Measurements from ENCODE around the gene SSH2. TPM values are rescaled to one million over a fixed set of nuclear protein-coding genes. Genes with fewer than 3 reads are reported as not detected.
"Not testable (repeated sequence)": the region's sequence is repeated elsewhere in the genome, so short reads cannot be mapped to it uniquely, and the experiment has no call there.

The SSH2 gene
- total and polyA plus RNA-seq, 7 experiments from 2014 or later, result 33.9 to 109 (median 76.2) TPM

- intact Hi-C loops (cut with micrococcal nuclease); ATAC-seq; H3K27me3 ChIP-seq (ENCODE audit: control insufficient read depth in 2 of 2, insufficient read depth in 2 of 2, low read length in 2 of 2); H3K27me3 Mint-ChIP-seq; H3K4me1 ChIP-seq (ENCODE audit: control insufficient read depth in 2 of 2, insufficient read depth in 2 of 2, low read length in 2 of 2); H3K9me3 Mint-ChIP-seq; H3K4me3 Mint-ChIP-seq; H3K27ac ChIP-seq (ENCODE audit: low read depth, low read length); H3K4me3 ChIP-seq (ENCODE audit: low read length); H3K4me1 Mint-ChIP-seq; DNase-seq; H3K9me3 ChIP-seq (ENCODE audit: control insufficient read depth in 2 of 3, low read length in 3 of 3): not testable (repeated sequence)
- CTCF ChIA-PET, result interaction anchor here (0.6 kb wide), 1 partner anchor 24 kb away, joined by 3 read pairs; no protein-coding TSS in a partner anchor
- Mint-ChIP-seq H3K27ac (peak overlapping the region in 3 of 9 donors; percentile 11 to 56 (median 32)), H3K36me3 (peaks cover 5 to 39% (median 27%) of the 10 kb centered on the region in 5 donors)
- H3K36me3 ChIP-seq (ENCODE audit: control insufficient read depth in 2 of 3, insufficient read depth in 3 of 3, low read length in 3 of 3), result peaks cover 7 to 67% (median 15%) of the 10 kb centered on the region in 3 experiments
- POLR2A ChIA-PET, result interaction anchor here (1.1 kb wide), 1 partner anchor 103 kb away, joined by 6 read pairs; no protein-coding TSS in a partner anchor
These were observed 278.1 kb downstream of the SSH2 start for GRCh38 chr17:29651913-29652312.

GRCh38 chr17:29650396-29650795 is 279.6 kb downstream of the SSH2 start:
- intact Hi-C loops (cut with micrococcal nuclease), result no loop called here
- H3K27ac Mint-ChIP-seq, result peak overlapping the region in 7 of 9 donors; percentile 14 to 64 (median 37)

DNA sequence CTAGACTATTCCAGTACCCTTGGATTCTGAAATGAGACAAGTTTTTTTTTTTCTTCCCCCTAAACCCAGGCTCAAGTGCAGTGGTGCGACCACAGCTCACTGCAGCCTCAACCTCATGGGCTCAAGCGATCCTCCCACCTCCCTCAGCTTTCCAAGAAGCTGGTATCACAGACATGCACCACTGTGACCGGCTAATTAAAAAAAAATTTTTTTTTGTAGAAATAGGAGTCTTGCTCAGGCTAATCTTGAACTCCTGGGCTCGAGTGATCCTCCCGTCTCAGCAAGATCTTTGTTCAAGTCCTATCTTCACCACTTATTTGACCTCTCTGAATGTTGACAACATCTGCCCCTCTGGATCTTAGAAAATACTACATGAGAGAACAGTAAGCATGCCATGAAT is 280.7 kb downstream of the SSH2 start:
- POLR2A ChIA-PET, result no interaction called here
- CTCF ChIA-PET, result interaction anchor here (0.7 kb wide), 1 partner anchor 56 kb away, joined by 3 read pairs; no protein-coding TSS in a partner anchor
- ATAC-seq (no peak), DNase-seq (no peak)
- Histone ChIP-seq H3K27me3 (ENCODE audit: control insufficient read depth in 2 of 2, insufficient read depth in 2 of 2, low read length in 2 of 2) (no peaks in the 10 kb centered on the region), H3K4me3 (ENCODE audit: low read length) (no peak overlapping the region), H3K9me3 (ENCODE audit: control insufficient read depth in 2 of 3, low read length in 3 of 3) (no peaks in the 10 kb centered on the region), H3K4me1 (ENCODE audit: control insufficient read depth in 2 of 2, insufficient read depth in 2 of 2, low read length in 2 of 2) (no peaks in the 10 kb centered on the region), H3K27ac (ENCODE audit: low read depth, low read length) (no peak overlapping the region), H3K36me3 (ENCODE audit: control insufficient read depth in 2 of 3, insufficient read depth in 3 of 3, low read length in 3 of 3) (peaks cover 4 to 69% (median 9%) of the 10 kb centered on the region in 3 experiments)
- no peaks in the 10 kb centered on the region for H3K9me3 Mint-ChIP-seq
- H3K27ac Mint-ChIP-seq, result peak overlapping the region in 7 of 9 donors; percentile 14 to 73 (median 63)
- H3K4me1 Mint-ChIP-seq, result peaks cover 0 to 9% (median 3%) of the 10 kb centered on the region in 7 donors
- intact Hi-C loops (cut with micrococcal nuclease), result no loop called here
- H3K27me3 Mint-ChIP-seq, result no peaks in the 10 kb centered on the region
- H3K4me3 Mint-ChIP-seq, result no peak overlapping the region
- H3K36me3 Mint-ChIP-seq, result peaks cover 5 to 38% (median 29%) of the 10 kb centered on the region in 5 donors

More at GRCh38 chr17:29650396-29650795, 279.6 kb downstream of the SSH2 start:
- no peak for ATAC-seq
- H3K9me3 Mint-ChIP-seq, result no peaks in the 10 kb centered on the region
- H3K27me3 Mint-ChIP-seq, result no peaks in the 10 kb centered on the region
- CTCF ChIA-PET, result no interaction called here
- Histone ChIP-seq H3K27me3 (ENCODE audit: control insufficient read depth in 2 of 2, insufficient read depth in 2 of 2, low read length in 2 of 2) (no peaks in the 10 kb centered on the region), H3K36me3 (ENCODE audit: control insufficient read depth in 2 of 3, insufficient read depth in 3 of 3, low read length in 3 of 3) (peaks cover 7 to 71% (median 13%) of the 10 kb centered on the region in 3 experiments), H3K4me1 (ENCODE audit: control insufficient read depth in 2 of 2, insufficient read depth in 2 of 2, low read length in 2 of 2) (no peaks in the 10 kb centered on the region), H3K9me3 (ENCODE audit: control insufficient read depth in 2 of 3, low read length in 3 of 3) (no peaks in the 10 kb centered on the region), H3K27ac (ENCODE audit: low read depth, low read length) (no peak overlapping the region), H3K4me3 (ENCODE audit: low read length) (no peak overlapping the region)
- peaks cover 0 to 8% (median 0%) of the 10 kb centered on the region in 7 donors for H3K4me1 Mint-ChIP-seq
- H3K4me3 Mint-ChIP-seq, result no peak overlapping the region
- POLR2A ChIA-PET, result interaction anchor here (0.6 kb wide), 1 partner anchor 47 kb away, joined by 3 read pairs; no protein-coding TSS in a partner anchor
- DNase-seq, result no peak
- peaks cover 5 to 32% (median 23%) of the 10 kb centered on the region in 5 donors for H3K36me3 Mint-ChIP-seq

- Mint-ChIP-seq H3K27me3 (no peaks in the 10 kb centered on the region), H3K9me3 (no peaks in the 10 kb centered on the region), H3K4me3 (no peak overlapping the region), H3K4me1 (peaks cover 0 to 10% (median 3%) of the 10 kb centered on the region in 7 donors), H3K36me3 (peaks cover 5 to 37% (median 27%) of the 10 kb centered on the region in 5 donors), H3K27ac (peak overlapping the region in 7 of 9 donors; percentile 14 to 75 (median 41))
- Histone ChIP-seq H3K27ac (ENCODE audit: low read depth, low read length) (no peak overlapping the region), H3K4me3 (ENCODE audit: low read length) (no peak overlapping the region), H3K27me3 (ENCODE audit: control insufficient read depth in 2 of 2, insufficient read depth in 2 of 2, low read length in 2 of 2) (no peaks in the 10 kb centered on the region), H3K9me3 (ENCODE audit: control insufficient read depth in 2 of 3, low read length in 3 of 3) (no peaks in the 10 kb centered on the region), H3K4me1 (ENCODE audit: control insufficient read depth in 2 of 2, insufficient read depth in 2 of 2, low read length in 2 of 2) (no peaks in the 10 kb centered on the region), H3K36me3 (ENCODE audit: control insufficient read depth in 2 of 3, insufficient read depth in 3 of 3, low read length in 3 of 3) (peaks cover 4 to 75% (median 9%) of the 10 kb centered on the region in 3 experiments)
- no peak for ATAC-seq
- POLR2A ChIA-PET, result interaction anchor here (0.6 to 1.0 kb wide), 2 partner anchors 10 to 13 kb away, joined by 3 to 4 read pairs; no protein-coding TSS in a partner anchor
- DNase-seq, result no peak
- intact Hi-C loops (cut with micrococcal nuclease), result no loop called here
- CTCF ChIA-PET, result interaction anchor here (1.2 kb wide), 1 partner anchor 132 kb away, joined by 5 read pairs; no protein-coding TSS in a partner anchor
These were observed 282.0 kb downstream of the SSH2 start for GRCh38 chr17:29648005-29648404.

- no peak overlapping the region for H3K4me3 ChIP-seq (ENCODE audit: low read length)
- no peaks in the 10 kb centered on the region for H3K4me1 ChIP-seq (ENCODE audit: control insufficient read depth in 2 of 2, insufficient read depth in 2 of 2, low read length in 2 of 2)
- no peaks in the 10 kb centered on the region for H3K9me3 ChIP-seq (ENCODE audit: control insufficient read depth in 2 of 3, low read length in 3 of 3)
- ATAC-seq (peak; percentile 31), DNase-seq (no peak)
- H3K36me3 ChIP-seq (ENCODE audit: control insufficient read depth in 2 of 3, insufficient read depth in 3 of 3, low read length in 3 of 3), result peaks cover 4 to 66% (median 9%) of the 10 kb centered on the region in 3 experiments
- intact Hi-C loops (cut with micrococcal nuclease), result no loop called here
- Mint-ChIP-seq H3K27ac (peak overlapping the region in 8 of 9 donors; percentile 5 to 77 (median 44)), H3K36me3 (peaks cover 5 to 33% (median 21%) of the 10 kb centered on the region in 5 donors), H3K27me3 (no peaks in the 10 kb centered on the region), H3K9me3 (no peaks in the 10 kb centered on the region), H3K4me1 (peaks cover 0 to 20% (median 12%) of the 10 kb centered on the region in 7 donors), H3K4me3 (no peak overlapping the region)
- ChIA-PET POLR2A (interaction anchor here (0.6 kb wide), 1 partner anchor 92 kb away, joined by 5 read pairs; no protein-coding TSS in a partner anchor), CTCF (no interaction called here)
- H3K27me3 ChIP-seq (ENCODE audit: control insufficient read depth in 2 of 2, insufficient read depth in 2 of 2, low read length in 2 of 2), result no peaks in the 10 kb centered on the region
- H3K27ac ChIP-seq (ENCODE audit: low read depth, low read length), result no peak overlapping the region
These were observed 284.4 kb downstream of the SSH2 start for GRCh38 chr17:29645515-29646051.

DNA sequence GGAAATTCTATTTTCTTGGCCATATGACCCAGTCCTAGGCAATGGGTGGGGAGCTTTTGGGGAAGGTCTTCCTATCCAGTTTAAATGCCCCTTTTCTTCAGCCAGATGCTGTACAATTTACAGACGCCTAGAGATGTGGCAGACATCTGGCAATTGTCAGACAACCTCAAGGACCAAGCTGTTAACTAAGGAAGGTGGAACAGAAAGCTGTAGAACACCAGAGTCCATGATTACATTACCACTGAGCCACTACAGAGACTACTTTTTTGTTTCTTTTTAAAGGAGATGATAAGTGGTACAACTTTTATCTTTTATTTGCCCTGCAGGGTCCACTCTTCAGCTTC is 286.2 kb downstream of the SSH2 start:
- ATAC-seq (no peak), DNase-seq (no peak)
- Mint-ChIP-seq H3K27me3 (no peaks in the 10 kb centered on the region), H3K27ac (peak overlapping the region in 7 of 9 donors; percentile 14 to 72 (median 42)), H3K4me1 (peaks cover 0 to 33% (median 22%) of the 10 kb centered on the region in 7 donors), H3K9me3 (no peaks in the 10 kb centered on the region), H3K4me3 (no peak overlapping the region), H3K36me3 (peaks cover 5 to 22% (median 15%) of the 10 kb centered on the region in 5 donors)
- intact Hi-C loops (cut with micrococcal nuclease), result loop anchor here (5.0 kb wide), 2 partner anchors 34 to 379 kb away; no protein-coding TSS in a partner anchor
- no peaks in the 10 kb centered on the region for H3K4me1 ChIP-seq (ENCODE audit: control insufficient read depth in 2 of 2, insufficient read depth in 2 of 2, low read length in 2 of 2)
- no peaks in the 10 kb centered on the region for H3K9me3 ChIP-seq (ENCODE audit: control insufficient read depth in 2 of 3, low read length in 3 of 3)
- H3K27me3 ChIP-seq (ENCODE audit: control insufficient read depth in 2 of 2, insufficient read depth in 2 of 2, low read length in 2 of 2), result no peaks in the 10 kb centered on the region
- H3K27ac ChIP-seq (ENCODE audit: low read depth, low read length), result no peak overlapping the region
- H3K36me3 ChIP-seq (ENCODE audit: control insufficient read depth in 2 of 3, insufficient read depth in 3 of 3, low read length in 3 of 3), result peaks cover 0 to 54% (median 4%) of the 10 kb centered on the region in 3 experiments
- POLR2A ChIA-PET, result interaction anchor here (1.1 kb wide), 1 partner anchor 118 kb away, joined by 3 read pairs; no protein-coding TSS in a partner anchor
- no peak overlapping the region for H3K4me3 ChIP-seq (ENCODE audit: low read length)
- CTCF ChIA-PET, result interaction anchor here (1.6 to 7.6 kb wide), 3 partner anchors 9 to 135 kb away, joined by 3 to 122 read pairs (median 6); no protein-coding TSS in a partner anchor
